Measurements from ENCODE around the gene EXOSC1.

GRCh38 chr10:97434557-97434956 is 11.2 kb downstream of the EXOSC1 start:
- TF ChIP-seq CTCF (IDR thresholded peaks at IDR 0.05; ENCODE audit: insufficient read depth, low read length, poor library complexity, severe bottlenecking) = no peak
- no peak for TF ChIP-seq EZH2phosphoT487 (conservative IDR thresholded peaks at IDR 0.05; ENCODE audit: low read length)
